Activated naive CD8-positive, alpha-beta T cell treated with anti-CD3 and anti-CD28 coated beads, Interleukin-2, amount 10 ng/mL, durations not matched to agents 7 days and 5 days (primary cell): ENCODE data around the gene TTC39B. TPM values are rescaled to one million over a fixed set of nuclear protein-coding genes. Genes with fewer than 3 reads are reported as not detected.

Experiments
- ATAC-seq: fragments of 150-1000 bp; cut with Tn5 transposase; one replicate; pipeline ENCODE4 v1.10.0; 2021; ENCODE audit warnings: low read depth, moderate library complexity
- POLR2A ChIA-PET: fragments of 350-600 bp; sonication (Branson Sonifier 250); formaldehyde crosslinking; loops from one replicate; lab custom pipeline; 2021; ENCODE audit warnings: antibody characterized with exemption; lab: Charles Lee
- DNase-seq: peaks from one replicate; pipeline ENCODE4 v3.0.0; 2021
- H3K27ac Mint-ChIP-seq: one replicate; pipeline ENCODE4 v1.8.0; 2022; ENCODE audit warnings: mild to moderate bottlenecking, mixed read lengths
- H3K27me3 Mint-ChIP-seq: one replicate; pipeline ENCODE4 v1.8.0; 2022; ENCODE audit warnings: mild to moderate bottlenecking, moderate library complexity, mixed read lengths
- H3K36me3 Mint-ChIP-seq: one replicate; pipeline ENCODE4 v1.8.0; 2021; ENCODE audit warnings: mild to moderate bottlenecking, mixed read lengths
- H3K4me1 Mint-ChIP-seq: one replicate; pipeline ENCODE4 v1.8.0; 2021; ENCODE audit warnings: mixed read lengths
- H3K4me3 Mint-ChIP-seq: one replicate; pipeline ENCODE4 v1.8.0; 2022; ENCODE audit warnings: mild to moderate bottlenecking, moderate library complexity, mixed read lengths
- H3K9me3 Mint-ChIP-seq: one replicate; pipeline ENCODE4 v1.8.0; 2021; ENCODE audit warnings: mixed read lengths
- total RNA-seq, 2 experiments: library from RNA; stranded (reverse); gene quantifications; one replicate each; pipeline ENCODE4 v1.2.3, GENCODE V29; 2021

The TTC39B gene
- total RNA-seq, 2 experiments from 2014 or later: 33.6 to 35.2 TPM

DNA sequence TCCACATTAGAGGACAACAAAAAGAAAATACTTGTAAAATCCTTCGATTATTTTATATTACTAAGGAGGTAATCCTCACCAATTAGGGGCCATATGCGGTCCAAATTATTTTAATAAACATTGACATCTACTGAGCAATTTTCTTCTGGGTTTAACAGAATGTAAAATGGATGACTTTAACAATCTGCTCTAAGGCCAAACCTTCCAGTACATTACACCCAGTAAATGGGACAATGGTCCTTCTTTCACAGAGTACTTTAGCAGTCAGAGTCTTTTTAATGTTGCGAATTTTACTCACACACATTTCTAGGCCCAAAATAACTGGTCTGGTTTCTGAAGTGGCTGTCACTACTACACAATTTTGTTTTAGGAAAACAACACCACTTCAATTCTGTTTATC lies 106.9 kb downstream of the TTC39B start:
- no peak overlapping the region for H3K4me3 Mint-ChIP-seq
- H3K27me3 Mint-ChIP-seq: peaks cover 2% of the 10 kb centered on the region
- no peak for DNase-seq
- POLR2A ChIA-PET: no interaction called here
- peaks cover 1% of the 10 kb centered on the region for H3K4me1 Mint-ChIP-seq
- peaks cover 31% of the 10 kb centered on the region for H3K36me3 Mint-ChIP-seq
- H3K9me3 Mint-ChIP-seq: peaks cover 5% of the 10 kb centered on the region
- no peak for ATAC-seq
- no peak overlapping the region for H3K27ac Mint-ChIP-seq

DNA sequence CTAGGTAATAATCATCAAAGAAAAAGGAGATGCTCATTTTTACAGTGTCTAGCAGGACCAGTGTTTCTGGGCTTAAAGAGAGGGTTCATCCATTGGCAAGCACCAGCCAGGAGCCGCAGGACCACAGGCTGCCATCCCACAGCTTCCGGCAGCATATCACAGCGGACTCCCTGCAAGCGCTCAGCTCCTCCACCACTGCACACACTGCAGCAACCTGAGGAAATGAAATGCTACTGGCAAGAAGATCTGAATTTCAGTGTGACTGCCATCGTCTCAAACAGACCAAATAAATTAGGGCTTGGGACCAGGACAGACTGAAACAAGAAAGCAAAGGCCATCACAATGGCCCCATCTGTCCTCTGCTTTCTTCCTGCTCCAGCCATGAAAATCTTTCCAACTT lies 114.2 kb downstream of the TTC39B start:
- POLR2A ChIA-PET: no interaction called here
- Mint-ChIP-seq H3K4me1 (peaks cover 17% of the 10 kb centered on the region), H3K4me3 (no peak overlapping the region), H3K27me3 (no peaks in the 10 kb centered on the region), H3K36me3 (peaks cover 57% of the 10 kb centered on the region), H3K9me3 (peaks cover 5% of the 10 kb centered on the region), H3K27ac (no peak overlapping the region)
- no peak for DNase-seq
- no peak for ATAC-seq

DNA sequence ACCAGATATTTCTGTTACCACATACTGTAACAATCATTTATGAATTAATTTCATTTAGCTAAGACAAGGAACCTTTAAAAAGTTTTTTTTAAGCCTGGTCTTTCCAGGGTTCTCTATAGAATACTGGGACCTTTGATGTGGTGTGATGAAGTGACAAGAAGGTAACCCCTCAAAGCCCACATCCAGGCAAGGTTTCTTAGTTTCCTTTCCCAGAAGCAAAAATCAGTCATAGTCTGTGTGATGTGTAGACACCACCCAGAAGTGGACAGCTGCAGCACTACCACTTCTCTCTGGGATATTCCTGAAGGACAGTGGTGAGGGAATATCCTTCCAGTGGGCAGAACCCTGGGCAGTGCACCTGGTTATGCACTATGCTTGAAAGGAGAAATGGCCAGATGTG lies 115.6 kb downstream of the TTC39B start:
- H3K4me1 Mint-ChIP-seq: peaks cover 16% of the 10 kb centered on the region
- POLR2A ChIA-PET: no interaction called here
- DNase-seq (peak; percentile 28), ATAC-seq (peak; percentile 91)
- peak overlapping the region; percentile 46 for H3K4me3 Mint-ChIP-seq
- no peaks in the 10 kb centered on the region for H3K27me3 Mint-ChIP-seq
- peaks cover 52% of the 10 kb centered on the region for H3K36me3 Mint-ChIP-seq
- H3K9me3 Mint-ChIP-seq: peaks cover 5% of the 10 kb centered on the region
- H3K27ac Mint-ChIP-seq: peak overlapping the region; percentile 26

DNA sequence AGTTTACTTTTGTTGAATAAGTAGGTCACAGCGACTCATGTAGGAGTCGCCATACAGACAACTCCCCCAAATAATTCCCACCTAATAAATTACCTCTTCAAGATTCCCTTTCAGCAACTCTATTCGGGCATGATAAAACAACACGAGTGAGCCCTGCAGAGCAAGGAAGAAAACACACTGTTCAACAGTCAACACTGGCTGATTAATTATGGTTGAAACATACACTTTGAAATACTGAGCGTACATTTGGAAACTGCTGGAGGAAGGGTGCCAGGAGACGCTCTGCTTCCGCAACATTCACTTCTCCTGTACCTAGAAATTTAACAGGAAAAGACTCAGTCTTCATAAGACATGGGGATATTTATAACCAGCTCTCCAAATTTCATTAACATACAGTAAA lies 117.5 kb downstream of the TTC39B start:
- DNase-seq (no peak), ATAC-seq (no peak)
- H3K27ac Mint-ChIP-seq: no peak overlapping the region
- H3K36me3 Mint-ChIP-seq: peaks cover 42% of the 10 kb centered on the region
- POLR2A ChIA-PET: no interaction called here
- no peaks in the 10 kb centered on the region for H3K27me3 Mint-ChIP-seq
- H3K4me1 Mint-ChIP-seq: peaks cover 16% of the 10 kb centered on the region
- H3K9me3 Mint-ChIP-seq: no peaks in the 10 kb centered on the region
- no peak overlapping the region for H3K4me3 Mint-ChIP-seq

DNA sequence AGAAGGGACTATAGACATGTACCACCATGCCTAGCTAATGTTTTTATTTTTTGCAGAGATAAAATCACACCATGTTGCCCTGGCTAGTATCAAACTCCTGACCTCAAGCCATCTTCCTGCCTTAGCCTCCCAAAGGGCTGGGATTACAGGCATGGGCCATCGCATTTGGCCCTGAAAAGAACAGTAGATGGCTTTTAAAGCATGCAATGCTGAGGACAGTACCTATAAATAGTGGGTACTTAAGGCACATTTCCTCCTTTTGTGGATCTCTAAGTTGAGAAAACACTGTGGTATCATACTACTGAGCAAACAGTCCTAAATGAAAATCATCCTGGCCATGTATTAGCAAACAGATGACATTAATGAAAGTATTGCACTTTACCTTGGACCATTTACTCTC lies 119.4 kb downstream of the TTC39B start:
- no peaks in the 10 kb centered on the region for H3K27me3 Mint-ChIP-seq
- POLR2A ChIA-PET: no interaction called here
- H3K27ac Mint-ChIP-seq: no peak overlapping the region
- no peaks in the 10 kb centered on the region for H3K9me3 Mint-ChIP-seq
- ATAC-seq (no peak), DNase-seq (no peak)
- H3K36me3 Mint-ChIP-seq: peaks cover 45% of the 10 kb centered on the region
- H3K4me3 Mint-ChIP-seq: no peak overlapping the region
- H3K4me1 Mint-ChIP-seq: peaks cover 16% of the 10 kb centered on the region

DNA sequence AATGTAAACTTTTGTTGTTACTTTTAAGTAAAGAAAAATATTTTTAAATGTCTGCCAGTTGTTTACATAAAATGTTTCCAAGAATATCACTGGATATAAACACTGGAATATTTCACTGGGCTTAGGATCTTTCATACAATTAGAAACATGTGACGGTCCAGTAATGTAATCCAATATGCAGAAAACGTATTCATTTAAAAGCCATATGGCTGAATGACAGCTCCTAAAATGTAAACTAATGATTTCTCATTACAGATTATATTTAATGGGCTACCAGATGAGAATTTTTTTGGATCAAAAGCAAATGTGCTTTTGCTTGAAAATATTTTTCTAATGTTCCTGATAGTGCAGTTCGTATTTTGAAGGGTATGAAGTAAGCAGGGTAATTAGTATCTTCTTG lies 124.3 kb downstream of the TTC39B start:
- peaks cover 1% of the 10 kb centered on the region for H3K9me3 Mint-ChIP-seq
- ATAC-seq (no peak), DNase-seq (no peak)
- H3K27me3 Mint-ChIP-seq: no peaks in the 10 kb centered on the region
- POLR2A ChIA-PET: no interaction called here
- peaks cover 8% of the 10 kb centered on the region for H3K4me1 Mint-ChIP-seq
- peaks cover 47% of the 10 kb centered on the region for H3K36me3 Mint-ChIP-seq
- H3K27ac Mint-ChIP-seq: no peak overlapping the region
- H3K4me3 Mint-ChIP-seq: no peak overlapping the region

DNA sequence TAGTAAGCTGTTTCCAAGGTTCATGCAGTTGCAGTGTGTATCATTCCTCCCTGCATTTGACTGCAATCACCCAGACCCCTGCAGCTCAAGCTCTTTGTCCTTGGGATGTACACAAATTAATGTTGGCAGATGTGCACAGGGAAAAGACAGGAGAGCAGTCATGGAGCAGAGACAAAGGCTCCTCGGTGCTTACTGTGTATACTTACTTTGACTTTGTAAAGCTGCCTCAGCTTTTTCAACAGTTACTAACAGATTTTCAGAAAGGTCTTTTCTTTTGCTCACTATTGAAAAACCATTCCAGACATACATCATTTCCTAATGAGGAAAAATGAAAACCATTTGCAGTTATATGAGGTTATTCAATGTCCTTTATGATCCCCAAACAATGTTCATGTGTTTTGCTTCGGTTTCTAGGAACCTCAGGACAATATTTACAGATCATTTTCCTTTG lies 124.9 kb downstream of the TTC39B start:
- ATAC-seq: no peak
- peaks cover 1% of the 10 kb centered on the region for H3K9me3 Mint-ChIP-seq
- H3K27me3 Mint-ChIP-seq: no peaks in the 10 kb centered on the region
- H3K36me3 Mint-ChIP-seq: peaks cover 48% of the 10 kb centered on the region
- peaks cover 8% of the 10 kb centered on the region for H3K4me1 Mint-ChIP-seq
- H3K4me3 Mint-ChIP-seq: no peak overlapping the region
- no peak overlapping the region for H3K27ac Mint-ChIP-seq
- no peak for DNase-seq
- POLR2A ChIA-PET: no interaction called here

DNA sequence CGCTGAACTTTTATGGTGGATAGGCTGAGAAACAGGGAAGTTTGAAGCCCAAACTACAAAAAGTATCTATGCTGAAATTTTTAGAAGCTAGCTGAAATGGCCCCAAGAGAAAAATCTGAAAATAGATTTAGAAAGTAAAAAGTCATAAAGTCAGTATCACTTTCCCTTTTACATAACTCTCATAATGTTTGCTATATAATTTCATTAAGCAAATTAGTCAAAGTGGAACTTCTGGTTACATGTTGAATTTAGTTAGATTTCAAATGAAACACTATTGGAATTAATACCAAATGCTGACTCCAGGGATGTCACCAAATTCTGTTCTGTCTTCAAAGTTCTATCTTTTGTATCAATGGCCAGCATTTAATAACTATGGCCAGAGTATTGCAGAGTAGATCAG lies 126.9 kb downstream of the TTC39B start:
- ATAC-seq: no peak
- Mint-ChIP-seq H3K36me3 (peaks cover 56% of the 10 kb centered on the region), H3K27ac (no peak overlapping the region), H3K4me1 (peaks cover 8% of the 10 kb centered on the region), H3K4me3 (no peak overlapping the region), H3K27me3 (no peaks in the 10 kb centered on the region), H3K9me3 (peaks cover 1% of the 10 kb centered on the region)
- POLR2A ChIA-PET: no interaction called here
- no peak for DNase-seq

DNA sequence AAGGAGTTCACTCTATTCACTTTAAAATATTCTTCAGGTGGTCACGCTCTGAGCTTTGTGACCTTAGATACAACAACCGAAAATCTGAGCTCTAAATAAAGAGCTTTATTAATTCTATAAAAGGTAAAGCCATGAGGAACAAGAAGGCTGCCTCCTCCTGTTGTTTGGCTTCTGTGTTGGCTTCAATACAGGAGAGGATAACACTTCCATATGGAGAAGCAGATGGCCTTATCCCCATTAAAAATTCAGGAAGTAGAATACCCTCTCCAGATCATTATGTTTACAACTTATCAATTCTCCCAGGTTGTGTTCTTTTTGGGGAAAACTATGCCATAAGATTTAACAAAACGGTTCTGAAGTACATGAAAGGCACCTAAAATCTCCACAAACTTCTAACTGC lies 128.4 kb downstream of the TTC39B start:
- POLR2A ChIA-PET: no interaction called here
- peaks cover 8% of the 10 kb centered on the region for H3K4me1 Mint-ChIP-seq
- ATAC-seq (no peak), DNase-seq (no peak)
- no peaks in the 10 kb centered on the region for H3K27me3 Mint-ChIP-seq
- no peak overlapping the region for H3K27ac Mint-ChIP-seq
- no peak overlapping the region for H3K4me3 Mint-ChIP-seq
- H3K9me3 Mint-ChIP-seq: peaks cover 1% of the 10 kb centered on the region
- H3K36me3 Mint-ChIP-seq: peaks cover 60% of the 10 kb centered on the region

DNA sequence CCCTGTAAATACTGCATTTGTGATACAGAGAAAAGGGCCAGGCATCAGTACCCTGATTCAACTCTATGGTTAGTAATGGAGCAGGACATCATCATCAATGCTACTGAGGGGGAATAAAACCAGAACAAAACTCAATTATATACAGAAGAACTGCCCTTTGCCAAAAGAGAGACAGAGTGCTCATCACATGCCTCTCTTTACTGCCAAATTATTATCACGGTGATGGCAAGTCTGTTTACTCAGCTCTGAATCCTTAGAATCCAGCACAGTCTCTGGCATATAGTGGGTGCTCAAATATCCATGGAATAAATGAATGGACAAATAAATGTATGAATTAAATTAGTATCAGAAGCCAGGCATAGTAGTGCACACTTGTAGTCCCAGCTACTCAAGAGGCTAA lies 130.2 kb downstream of the TTC39B start:
- Mint-ChIP-seq H3K4me3 (no peak overlapping the region), H3K4me1 (peaks cover 8% of the 10 kb centered on the region), H3K36me3 (peaks cover 59% of the 10 kb centered on the region), H3K9me3 (peaks cover 1% of the 10 kb centered on the region), H3K27ac (no peak overlapping the region), H3K27me3 (no peaks in the 10 kb centered on the region)
- POLR2A ChIA-PET: no interaction called here
- DNase-seq (no peak), ATAC-seq (no peak)

DNA sequence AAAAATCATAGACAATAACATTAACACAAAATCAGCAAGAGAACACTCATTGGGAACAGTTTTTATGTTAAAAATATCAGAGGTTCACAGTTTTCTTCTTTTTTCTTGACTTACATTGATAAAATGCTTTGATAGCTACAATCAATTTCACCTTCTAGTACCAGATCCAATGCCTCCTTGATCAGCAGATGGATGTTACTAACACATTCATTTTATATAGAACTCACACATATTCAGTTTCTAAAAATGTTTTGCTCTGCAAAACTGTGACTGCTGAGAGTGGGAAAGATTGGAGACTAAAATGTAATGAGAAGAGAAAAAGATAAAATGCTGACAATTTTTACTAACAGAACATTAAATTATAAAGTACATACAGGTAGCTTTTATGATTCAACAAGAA lies 143.1 kb downstream of the TTC39B start:
- Mint-ChIP-seq H3K27me3 (no peaks in the 10 kb centered on the region), H3K36me3 (peaks cover 10% of the 10 kb centered on the region), H3K27ac (no peak overlapping the region), H3K9me3 (no peaks in the 10 kb centered on the region), H3K4me1 (no peaks in the 10 kb centered on the region), H3K4me3 (no peak overlapping the region)
- DNase-seq (no peak), ATAC-seq (no peak)
- POLR2A ChIA-PET: no interaction called here

DNA sequence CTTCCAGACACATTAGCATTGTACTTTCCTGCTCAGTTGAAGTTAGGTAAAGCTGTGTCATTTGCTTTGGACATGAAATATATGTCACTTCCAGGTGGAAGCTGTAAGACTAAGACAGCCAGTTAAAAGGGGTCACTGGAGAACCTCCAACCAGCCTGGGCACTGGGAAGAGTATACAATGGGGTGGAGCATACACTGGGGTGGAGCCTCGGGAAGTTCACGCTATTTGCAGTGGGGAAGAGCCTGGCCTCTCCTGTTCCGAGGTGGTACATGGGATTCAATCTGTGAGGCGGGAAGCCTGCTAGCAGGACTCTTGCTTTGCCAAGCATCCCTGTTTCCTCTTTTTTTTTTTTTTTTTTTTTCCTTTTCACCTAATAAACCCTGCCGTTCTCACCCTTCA lies 145.3 kb downstream of the TTC39B start:
- H3K27me3 Mint-ChIP-seq: peaks cover under 1% of the 10 kb centered on the region
- no peak overlapping the region for H3K27ac Mint-ChIP-seq
- ATAC-seq: no peak
- POLR2A ChIA-PET: no interaction called here
- H3K4me1 Mint-ChIP-seq: no peaks in the 10 kb centered on the region
- no peak for DNase-seq
- no peak overlapping the region for H3K4me3 Mint-ChIP-seq
- peaks cover 6% of the 10 kb centered on the region for H3K36me3 Mint-ChIP-seq
- no peaks in the 10 kb centered on the region for H3K9me3 Mint-ChIP-seq

DNA sequence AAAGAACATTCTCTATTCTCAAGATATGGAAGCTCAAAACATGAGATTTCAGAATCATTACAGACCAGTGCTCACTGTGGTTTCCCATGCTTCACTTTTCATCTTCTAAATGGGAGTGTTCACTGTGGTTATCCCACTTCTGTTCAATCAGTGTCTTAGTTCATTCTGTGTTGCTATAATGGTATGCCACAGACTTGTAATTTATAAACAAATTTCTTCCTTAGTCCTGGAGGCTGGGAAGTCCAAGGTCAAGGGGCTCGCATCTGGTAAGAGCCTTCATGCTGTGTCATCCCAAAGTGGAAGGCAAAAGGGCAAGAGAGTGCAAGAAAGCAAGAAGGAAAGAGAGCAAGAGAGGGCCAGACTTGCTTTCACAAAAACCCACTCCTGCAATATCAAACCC lies 146.3 kb downstream of the TTC39B start:
- no peaks in the 10 kb centered on the region for H3K9me3 Mint-ChIP-seq
- ATAC-seq (no peak), DNase-seq (no peak)
- H3K27ac Mint-ChIP-seq: no peak overlapping the region
- POLR2A ChIA-PET: interaction anchor here (0.6 kb wide), 1 partner anchor 248 kb away, joined by 5 read pairs; no protein-coding TSS in a partner anchor
- H3K4me1 Mint-ChIP-seq: no peaks in the 10 kb centered on the region
- H3K27me3 Mint-ChIP-seq: peaks cover 7% of the 10 kb centered on the region
- no peak overlapping the region for H3K4me3 Mint-ChIP-seq
- H3K36me3 Mint-ChIP-seq: peaks cover 3% of the 10 kb centered on the region

DNA sequence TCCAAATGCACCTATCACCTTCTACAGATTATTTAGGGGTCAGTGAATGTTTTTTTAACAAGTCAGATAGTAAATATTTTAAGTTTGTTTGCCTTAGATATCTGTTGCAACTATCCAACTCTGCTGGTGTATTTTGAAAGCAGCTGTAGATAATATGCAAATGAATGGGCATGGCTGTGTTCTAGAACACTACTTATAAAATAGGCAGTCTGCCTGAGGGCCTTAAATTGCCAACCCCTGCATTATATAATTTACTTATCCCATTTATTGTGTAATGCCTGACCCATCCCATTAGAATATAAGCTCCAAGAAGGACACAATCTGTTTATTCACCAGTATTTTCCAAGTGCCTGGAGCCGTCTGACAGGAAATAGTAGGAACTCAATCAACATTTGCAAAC lies 149.0 kb downstream of the TTC39B start:
- H3K9me3 Mint-ChIP-seq: no peaks in the 10 kb centered on the region
- no peaks in the 10 kb centered on the region for H3K4me1 Mint-ChIP-seq
- no peak overlapping the region for H3K4me3 Mint-ChIP-seq
- no peak overlapping the region for H3K27ac Mint-ChIP-seq
- H3K36me3 Mint-ChIP-seq: no peaks in the 10 kb centered on the region
- ATAC-seq (no peak), DNase-seq (no peak)
- POLR2A ChIA-PET: no interaction called here
- peaks cover 17% of the 10 kb centered on the region for H3K27me3 Mint-ChIP-seq

DNA sequence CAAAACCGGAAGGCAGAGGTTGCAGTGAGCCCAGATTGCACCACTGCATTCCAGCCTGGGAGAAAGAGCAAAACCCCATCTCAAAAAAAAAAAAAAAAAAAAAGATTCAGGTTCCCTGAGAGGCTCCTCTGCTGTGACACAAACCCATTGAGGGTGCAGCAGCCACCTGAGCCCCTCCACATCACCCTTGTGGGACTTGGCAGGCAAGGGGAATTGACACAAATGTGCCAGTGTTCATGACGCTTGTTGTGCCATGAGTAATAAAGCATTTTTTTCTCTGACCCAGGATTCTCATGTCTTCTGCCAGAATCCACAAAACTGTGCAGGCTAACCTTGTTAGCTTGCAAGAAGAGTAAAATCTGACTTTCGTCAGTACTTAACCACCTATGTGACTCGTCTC lies 149.6 kb downstream of the TTC39B start:
- no peak for DNase-seq
- POLR2A ChIA-PET: no interaction called here
- no peak for ATAC-seq
- peaks cover 17% of the 10 kb centered on the region for H3K27me3 Mint-ChIP-seq
- no peaks in the 10 kb centered on the region for H3K36me3 Mint-ChIP-seq
- H3K4me3 Mint-ChIP-seq: no peak overlapping the region
- no peaks in the 10 kb centered on the region for H3K4me1 Mint-ChIP-seq
- H3K9me3 Mint-ChIP-seq: no peaks in the 10 kb centered on the region
- no peak overlapping the region for H3K27ac Mint-ChIP-seq
